Smooth muscle cell (in vitro differentiated cells): ENCODE data around the gene CACNA2D3. TPM values are rescaled to one million over a fixed set of nuclear protein-coding genes. Genes with fewer than 3 reads are reported as not detected.

ENCODE experiments used
- DNase-seq: peaks from one replicate; lab custom pipeline; 2025; ENCODE audit not compliant: unreplicated experiment; lab: John Stamatoyannopoulos, UW
- H2AFZ ChIP-seq: fragments of 200-600 bp; sonication (generic); 2 replicates; pipeline ENCODE4 v1.6.0; 2016; ENCODE audit warnings: antibody characterized with exemption, low read depth, mild to moderate bottlenecking
- H3F3A ChIP-seq: fragments of 200-600 bp; sonication (generic); 2 replicates; pipeline ENCODE4 v1.6.0; 2017; ENCODE audit warnings: antibody characterized with exemption, low read depth
- H3K27ac ChIP-seq: fragments of 200-600 bp; sonication (generic); 2 replicates; pipeline ENCODE4 v1.5.1; 2016; ENCODE audit warnings: low read depth, mild to moderate bottlenecking
- H3K27me3 ChIP-seq: fragments of 200-600 bp; sonication (generic); 2 replicates; pipeline ENCODE4 v1.6.1; 2016; ENCODE audit warnings: low read depth, mild to moderate bottlenecking
- H3K36me3 ChIP-seq: fragments of 200-600 bp; sonication (generic); 2 replicates; pipeline ENCODE4 v1.5.1; 2016; ENCODE audit warnings: low read depth
- H3K4me1 ChIP-seq: fragments of 200-600 bp; sonication (generic); 2 replicates; pipeline ENCODE4 v1.5.1; 2016; ENCODE audit warnings: low read depth
- H3K4me2 ChIP-seq: fragments of 200-600 bp; sonication (generic); 2 replicates; pipeline ENCODE4 v1.6.0; 2016; ENCODE audit warnings: mild to moderate bottlenecking
- H3K4me3 ChIP-seq: fragments of 200-600 bp; sonication (generic); 2 replicates; pipeline ENCODE4 v1.5.1; 2016; ENCODE audit warnings: mild to moderate bottlenecking
- H3K79me2 ChIP-seq: fragments of 200-600 bp; sonication (generic); 2 replicates; pipeline ENCODE4 v1.6.0; 2016; ENCODE audit warnings: low read depth, mild to moderate bottlenecking
- H3K9ac ChIP-seq: fragments of 200-600 bp; sonication (generic); 2 replicates; pipeline ENCODE4 v1.6.0; 2016; ENCODE audit warnings: low read depth
- H3K9me3 ChIP-seq: fragments of 200-600 bp; sonication (generic); replicated peaks from 2 replicates; pipeline ENCODE4 v1.5.1; 2016; ENCODE audit warnings: low read depth
- H4K20me1 ChIP-seq: fragments of 200-600 bp; sonication (generic); 2 replicates; pipeline ENCODE4 v1.6.0; 2016; ENCODE audit warnings: low read depth
- CTCF ChIP-seq: fragments of 200-600 bp; sonication (generic); IDR thresholded peaks from 2 replicates; pipeline ENCODE4 v1.5.1; 2017; ENCODE audit warnings: borderline replicate concordance, mild to moderate bottlenecking, antibody characterized with exemption; ENCODE audit not compliant: insufficient read depth, poor library complexity, severe bottlenecking
- WGBS: methylation state at CpG from one replicate; pipeline ENCODE4 v1.1.7; 2016; ENCODE audit warnings: low lambda C conversion rate; 5-methylcytosine and 5-hydroxymethylcytosine counted together
- polyA plus RNA-seq: library from polyadenylated mRNA; unstranded; fragments of >200 nt; fragmentation: Nextera tagmentation; extraction: Ambion mirVana; gene quantifications from 2 replicates; pipeline ENCODE4 v1.2.1, GENCODE V29; 2016
- total RNA-seq: library from RNA; depleted of rRNA; stranded (reverse); fragments of >200 nt; gene quantifications from 2 replicates; pipeline ENCODE4 v1.2.3, GENCODE V29; 2014

CACNA2D3 gene
- total and polyA plus RNA-seq, 2 experiments from 2014 or later = 0.15 to 0.90 TPM

- DNase-seq = no peak
- no peak for TF ChIP-seq CTCF
- WGBS = 70% methylated on average over 10 of the region's 10 CpGs
These were observed 609.5 kb downstream of the CACNA2D3 start for GRCh38 chr3:54731732-54732445.

GRCh38 chr3:54733106-54734006 lies 611.0 kb downstream of the CACNA2D3 start:
- DNase-seq = no peak
- Histone ChIP-seq H3K79me2 (no peaks in the 10 kb centered on the region), H3F3A (no peaks in the 10 kb centered on the region), H3K9ac (no peak overlapping the region), H3K9me3 (no peaks in the 10 kb centered on the region), H3K4me2 (no peak overlapping the region), H3K36me3 (no peaks in the 10 kb centered on the region), H3K4me3 (no peak overlapping the region), H3K27ac (no peak overlapping the region), H2AFZ (no peak overlapping the region), H3K4me1 (no peaks in the 10 kb centered on the region), H3K27me3 (no peaks in the 10 kb centered on the region), H4K20me1 (no peaks in the 10 kb centered on the region)
- WGBS = 87% methylated on average over 11 of the region's 11 CpGs
- TF ChIP-seq CTCF = no peak

More at GRCh38 chr3:54731732-54732445, 609.5 kb downstream of the CACNA2D3 start:
- no peaks in the 10 kb centered on the region for H3F3A ChIP-seq
- H3K27ac ChIP-seq = no peak overlapping the region
- H3K79me2 ChIP-seq = no peaks in the 10 kb centered on the region
- no peaks in the 10 kb centered on the region for H4K20me1 ChIP-seq
- H3K4me3 ChIP-seq = no peak overlapping the region
- no peak overlapping the region for H3K9ac ChIP-seq
- H3K4me1 ChIP-seq = no peaks in the 10 kb centered on the region
- H3K27me3 ChIP-seq = no peaks in the 10 kb centered on the region
- H3K36me3 ChIP-seq = no peaks in the 10 kb centered on the region
- no peak overlapping the region for H3K4me2 ChIP-seq
- no peak overlapping the region for H2AFZ ChIP-seq
- no peaks in the 10 kb centered on the region for H3K9me3 ChIP-seq

DNA sequence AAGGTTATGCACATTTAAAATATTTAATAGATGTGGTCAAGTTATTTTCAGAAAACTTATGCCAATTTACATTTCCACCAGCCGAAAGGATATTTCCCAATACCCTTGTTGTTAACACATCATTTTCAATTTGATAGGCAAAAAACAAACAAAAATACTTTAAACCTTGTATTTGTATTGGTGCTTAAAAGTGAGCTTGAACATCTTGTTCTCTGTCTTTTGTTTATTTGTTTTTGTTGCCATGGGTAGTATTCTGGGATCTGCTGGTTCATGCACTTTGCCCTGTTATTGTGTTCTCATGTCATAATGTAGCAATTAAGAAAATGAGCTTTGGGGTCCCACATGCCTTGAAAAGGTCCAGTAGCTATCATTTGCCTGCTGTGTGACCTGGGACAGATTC lies 614.1 kb downstream of the CACNA2D3 start:
- Histone ChIP-seq H3K9ac (no peak overlapping the region), H3K4me3 (no peak overlapping the region), H3K4me1 (no peaks in the 10 kb centered on the region), H3K79me2 (no peaks in the 10 kb centered on the region), H3F3A (no peaks in the 10 kb centered on the region), H3K4me2 (no peak overlapping the region), H3K27ac (no peak overlapping the region), H3K9me3 (no peaks in the 10 kb centered on the region), H3K27me3 (no peaks in the 10 kb centered on the region), H3K36me3 (no peaks in the 10 kb centered on the region), H4K20me1 (no peaks in the 10 kb centered on the region), H2AFZ (no peak overlapping the region)
- TF ChIP-seq CTCF = no peak
- 95% methylated on average over 1 of the region's 1 CpG for WGBS
- DNase-seq = no peak
